Skin epidermis (tissue), 12 donors: ENCODE measurements around the gene KRTAP19-1.
"Not testable (repeated sequence)": the region's sequence is repeated elsewhere in the genome, so short reads cannot be mapped to it uniquely, and the experiment has no call there.

Experiments
- H3K27ac ChIP-seq, 21 experiments: fragments of 200-600 bp; sonication (generic) in 11 of 21; one replicate each; pipeline ENCODE4 v1.5.0; 2020; ENCODE audit warnings: mild to moderate bottlenecking in 3 of 21, inconsistent platforms in 2 of 21, moderate library complexity in 2 of 21
- H3K4me3 ChIP-seq, 7 experiments: fragments of 200-600 bp; sonication (generic) in 2 of 7; one replicate each; pipeline ENCODE4 v1.5.0; 2020; ENCODE audit warnings: inconsistent platforms in 2 of 7, mild to moderate bottlenecking in 2 of 7, moderate library complexity in 1 of 7

The KRTAP19-1 gene

GRCh38 chr21:30480145-30480544 lies at the start of gene KRTAP19-1:
Gene KRTAP19-1 (minus strand): TSS chr21:30480367. CDS start chr21:30480317, 50 bp downstream.
- no peak within 1 kb of the TSS for H3K27ac ChIP-seq
- H3K4me3 ChIP-seq: no peak within 1 kb of the TSS

GRCh38 chr21:30518876-30519275 lies 38.7 kb upstream of the KRTAP19-1 start:
- Histone ChIP-seq H3K4me3 (no peak overlapping the region), H3K27ac (no peak overlapping the region)

GRCh38 chr21:30515681-30516080 lies 35.5 kb upstream of the KRTAP19-1 start:
- no peak overlapping the region for H3K4me3 ChIP-seq
- no peak overlapping the region for H3K27ac ChIP-seq

- H3K4me3 ChIP-seq, H3K27ac ChIP-seq: not testable (repeated sequence)
Measured at GRCh38 chr21:30505621-30506205, 25.5 kb upstream of the KRTAP19-1 start.

- H3K4me3 ChIP-seq: no peak within 1 kb of the TSS
- H3K27ac ChIP-seq: no peak within 1 kb of the TSS
Measured at GRCh38 chr21:30502041-30502440, 21.9 kb upstream of the KRTAP19-1 start, which contains the start of gene KRTAP19-5. Gene KRTAP19-5 (minus strand): TSS chr21:30502141. CDS start chr21:30502090, 51 bp downstream.

GRCh38 chr21:30497065-30497464 lies 16.9 kb upstream of the KRTAP19-1 start, which contains the start of gene KRTAP19-4:
Gene KRTAP19-4 (minus strand): TSS chr21:30497165. CDS start chr21:30497110, 55 bp downstream.
- no peak within 1 kb of the TSS for H3K27ac ChIP-seq
- no peak within 1 kb of the TSS for H3K4me3 ChIP-seq

GRCh38 chr21:30491963-30492428 lies 11.8 kb upstream of the KRTAP19-1 start, which contains the start of gene KRTAP19-3:
Gene KRTAP19-3 (minus strand): TSS chr21:30492013. CDS start chr21:30491957, 56 bp downstream.
- Histone ChIP-seq H3K27ac (no peak within 1 kb of the TSS), H3K4me3 (no peak within 1 kb of the TSS)

- Histone ChIP-seq H3K27ac (no peak within 1 kb of the TSS), H3K4me3 (no peak within 1 kb of the TSS)
Measured at GRCh38 chr21:30487336-30487735, 7.2 kb upstream of the KRTAP19-1 start, which contains the start of gene KRTAP19-2. Gene KRTAP19-2 (minus strand): TSS chr21:30487436. CDS start chr21:30487348, 88 bp downstream.

- H3K4me3 ChIP-seq: no peak overlapping the region
Measured at GRCh38 chr21:30486180-30486579, 6.0 kb upstream of the KRTAP19-1 start.

GRCh38 chr21:30482130-30482529 lies 2.0 kb upstream of the KRTAP19-1 start:
- no peak overlapping the region for H3K4me3 ChIP-seq
- no peak overlapping the region for H3K27ac ChIP-seq

More at GRCh38 chr21:30486180-30486579, 6.0 kb upstream of the KRTAP19-1 start:
- H3K27ac ChIP-seq: no peak overlapping the region

GRCh38 chr21:30479259-30479658 lies 908 bp downstream of the KRTAP19-1 start:
- no peak overlapping the region for H3K27ac ChIP-seq
- no peak overlapping the region for H3K4me3 ChIP-seq

- Histone ChIP-seq H3K4me3 (no peak overlapping the region), H3K27ac (no peak overlapping the region)
Measured at GRCh38 chr21:30478004-30478403, 2.2 kb downstream of the KRTAP19-1 start.

- no peak overlapping the region for H3K27ac ChIP-seq
- no peak overlapping the region for H3K4me3 ChIP-seq
Measured at GRCh38 chr21:30468900-30469714, 11.1 kb downstream of the KRTAP19-1 start.

GRCh38 chr21:30463713-30464112 lies 16.5 kb downstream of the KRTAP19-1 start:
- no peak overlapping the region for H3K27ac ChIP-seq

GRCh38 chr21:30448514-30448913 lies 31.7 kb downstream of the KRTAP19-1 start:
- Histone ChIP-seq H3K4me3 (no peak overlapping the region), H3K27ac (no peak overlapping the region)

More at GRCh38 chr21:30463713-30464112, 16.5 kb downstream of the KRTAP19-1 start:
- H3K4me3 ChIP-seq: no peak overlapping the region

- H3K4me3 ChIP-seq: no peak overlapping the region
Measured at GRCh38 chr21:30447056-30447455, 33.1 kb downstream of the KRTAP19-1 start.

GRCh38 chr21:30444204-30444603 lies 36.0 kb downstream of the KRTAP19-1 start:
- H3K4me3 ChIP-seq: no peak overlapping the region
- H3K27ac ChIP-seq: no peak overlapping the region

More at GRCh38 chr21:30447056-30447455, 33.1 kb downstream of the KRTAP19-1 start:
- H3K27ac ChIP-seq: no peak overlapping the region

GRCh38 chr21:30443226-30443625 lies 36.9 kb downstream of the KRTAP19-1 start:
- Histone ChIP-seq H3K4me3 (no peak overlapping the region), H3K27ac (no peak overlapping the region)

- H3K27ac ChIP-seq: no peak within 1 kb of the TSS
- no peak within 1 kb of the TSS for H3K4me3 ChIP-seq
Measured at GRCh38 chr21:30439975-30440374, 40.2 kb downstream of the KRTAP19-1 start, which contains the start of gene KRTAP15-1. Gene KRTAP15-1 (plus strand): TSS chr21:30440275. CDS start chr21:30440328, 53 bp downstream.

GRCh38 chr21:30437010-30437565 lies 43.1 kb downstream of the KRTAP19-1 start:
- Histone ChIP-seq H3K27ac (no peak overlapping the region), H3K4me3 (no peak overlapping the region)
